ENCODE data around the gene SLC13A1. TPM values are rescaled to one million over a fixed set of nuclear protein-coding genes. Genes with fewer than 3 reads are reported as not detected.

The SLC13A1 gene
- total RNA-seq, 3 donors from 2014 or later, result 0.63 to 2.1 (median 1.6) TPM

GRCh38 chr7:123126171-123126570 lies 73.6 kb downstream of the SLC13A1 start:
- no peaks in the 10 kb centered on the region for H3K9me3 ChIP-seq
- H3K4me3 ChIP-seq, result no peak overlapping the region
- DNase-seq (no peak), ATAC-seq (no peak)
- no peak for TF ChIP-seq CTCF (IDR thresholded peaks at IDR 0.05)
- no peaks in the 10 kb centered on the region for H3K4me1 ChIP-seq (ENCODE audit: low read depth)
- intact Hi-C loops (cut with DNase I, micrococcal nuclease), result no loop called here
- no peaks in the 10 kb centered on the region for H3K36me3 ChIP-seq (ENCODE audit: low read depth)

GRCh38 chr7:123125231-123125630 lies 74.5 kb downstream of the SLC13A1 start:
- DNase-seq (no peak), ATAC-seq (no peak)
- no peak for TF ChIP-seq CTCF (IDR thresholded peaks at IDR 0.05)
- no peaks in the 10 kb centered on the region for H3K9me3 ChIP-seq
- no peak overlapping the region for H3K4me3 ChIP-seq
- H3K36me3 ChIP-seq (ENCODE audit: low read depth), result no peaks in the 10 kb centered on the region
- intact Hi-C loops (cut with DNase I, micrococcal nuclease), result no loop called here
- no peaks in the 10 kb centered on the region for H3K4me1 ChIP-seq (ENCODE audit: low read depth)

GRCh38 chr7:123122916-123123315 lies 76.9 kb downstream of the SLC13A1 start:
- TF ChIP-seq CTCF (IDR thresholded peaks at IDR 0.05), result no peak
- H3K4me1 ChIP-seq (ENCODE audit: low read depth), result no peaks in the 10 kb centered on the region
- intact Hi-C loops (cut with DNase I, micrococcal nuclease), result no loop called here
- ATAC-seq (no peak), DNase-seq (no peak)
- no peaks in the 10 kb centered on the region for H3K9me3 ChIP-seq
- H3K36me3 ChIP-seq (ENCODE audit: low read depth), result no peaks in the 10 kb centered on the region
- H3K4me3 ChIP-seq, result no peak overlapping the region

- H3K4me1 ChIP-seq (ENCODE audit: low read depth), result no peaks in the 10 kb centered on the region
- intact Hi-C loops (cut with DNase I, micrococcal nuclease), result no loop called here
- TF ChIP-seq CTCF (IDR thresholded peaks at IDR 0.05), result no peak
- DNase-seq, result no peak
- no peak overlapping the region for H3K4me3 ChIP-seq
- no peak for ATAC-seq
- no peaks in the 10 kb centered on the region for H3K9me3 ChIP-seq
- no peaks in the 10 kb centered on the region for H3K36me3 ChIP-seq (ENCODE audit: low read depth)
These were observed 79.5 kb downstream of the SLC13A1 start for GRCh38 chr7:123120286-123120685.

GRCh38 chr7:123115331-123115730 lies 84.4 kb downstream of the SLC13A1 start:
- ATAC-seq, result no peak

More at GRCh38 chr7:123115331-123115730, 84.4 kb downstream of the SLC13A1 start:
- no peaks in the 10 kb centered on the region for H3K9me3 ChIP-seq
- no peak for DNase-seq
- H3K4me3 ChIP-seq, result no peak overlapping the region
- H3K36me3 ChIP-seq (ENCODE audit: low read depth), result no peaks in the 10 kb centered on the region
- no peak for TF ChIP-seq CTCF (IDR thresholded peaks at IDR 0.05)
- intact Hi-C loops (cut with DNase I, micrococcal nuclease), result loop anchor here in 1 of 2 donors (5.0 kb wide), 1 partner anchor 303 kb away; no protein-coding TSS in a partner anchor
- H3K4me1 ChIP-seq (ENCODE audit: low read depth), result no peaks in the 10 kb centered on the region
